Activated naive CD8-positive, alpha-beta T cell treated with anti-CD3 and anti-CD28 coated beads, Interleukin-2, amount 50 U/mL, for 16 hours (primary cell): Measurements from ENCODE around the gene NUAK1.
"Not testable (repeated sequence)": the region's sequence is repeated elsewhere in the genome, so short reads cannot be mapped to it uniquely, and the experiment has no call there.

ENCODE experiments used
- DNase-seq: peaks from one replicate; pipeline ENCODE4 v3.0.0-alpha.2; 2020; ENCODE audit warnings: low read depth, low spot score

The NUAK1 gene

GRCh38 chr12:106033161-106033675 lies 105.5 kb downstream of the NUAK1 start:
- no peak for DNase-seq

- no peak for DNase-seq
Observed at GRCh38 chr12:106032623-106032925, 106.2 kb downstream of the NUAK1 start.

- DNase-seq, result no peak
Observed at GRCh38 chr12:106031761-106032622, 106.8 kb downstream of the NUAK1 start.

GRCh38 chr12:106030210-106031071 lies 108.3 kb downstream of the NUAK1 start:
- DNase-seq, result no peak

- DNase-seq, result no peak
Observed at GRCh38 chr12:106029532-106029931, 109.2 kb downstream of the NUAK1 start.

- no peak for DNase-seq
Observed at GRCh38 chr12:106027911-106028310, 110.8 kb downstream of the NUAK1 start.

GRCh38 chr12:106027286-106027685 lies 111.5 kb downstream of the NUAK1 start:
- DNase-seq, result no peak

- no peak for DNase-seq
Observed at GRCh38 chr12:106025129-106025528, 113.6 kb downstream of the NUAK1 start.

GRCh38 chr12:106023039-106023438 lies 115.7 kb downstream of the NUAK1 start:
- no peak for DNase-seq

GRCh38 chr12:106022568-106023012 lies 116.2 kb downstream of the NUAK1 start:
- DNase-seq, result no peak

- DNase-seq, result no peak
Observed at GRCh38 chr12:106021516-106021915, 117.2 kb downstream of the NUAK1 start.

- no peak for DNase-seq
Observed at GRCh38 chr12:106020736-106021135, 118.0 kb downstream of the NUAK1 start.

GRCh38 chr12:106019144-106019543 lies 119.6 kb downstream of the NUAK1 start:
- no peak for DNase-seq

GRCh38 chr12:106018286-106018685 lies 120.5 kb downstream of the NUAK1 start:
- no peak for DNase-seq

- DNase-seq, result not testable (repeated sequence)
Observed at GRCh38 chr12:106016601-106017278, 122.0 kb downstream of the NUAK1 start.

- no peak for DNase-seq
Observed at GRCh38 chr12:106015646-106016045, 123.1 kb downstream of the NUAK1 start.

GRCh38 chr12:106013941-106014340 lies 124.8 kb downstream of the NUAK1 start:
- DNase-seq, result no peak
